ENCODE results near the gene PRG3. TPM values are rescaled to one million over a fixed set of nuclear protein-coding genes. Genes with fewer than 3 reads are reported as not detected.
"Not testable (repeated sequence)": the region's sequence is repeated elsewhere in the genome, so short reads cannot be mapped to it uniquely, and the experiment has no call there.

The PRG3 gene
- total and polyA plus RNA-seq, 2 of the 4 experiments (the other 2 are of a cell fraction): not detected

DNA sequence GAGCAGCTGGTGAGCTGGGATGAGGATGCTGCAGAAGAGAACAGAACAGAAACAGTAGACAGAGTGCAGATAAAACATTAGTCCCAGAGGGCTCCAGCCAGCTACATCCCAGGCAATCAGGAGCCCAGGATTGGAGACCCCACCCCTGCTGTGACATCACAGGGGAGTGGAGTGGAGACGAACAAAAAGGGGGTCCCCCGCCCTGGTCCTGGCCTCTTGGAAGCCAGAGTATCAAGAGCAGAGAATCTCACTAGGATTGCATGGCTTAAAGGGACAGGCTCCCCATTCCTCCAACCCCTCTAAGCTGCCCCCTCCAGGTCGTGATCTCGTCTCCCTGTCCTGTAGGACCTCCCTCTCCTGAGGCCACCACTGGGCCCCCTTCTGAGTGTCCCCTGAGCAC is 42.8 kb downstream of the PRG3 start, which contains the start of gene P2RX3:
P2RX3 (plus strand) TSS at position 211 of the 400 bp plus-strand sequence. CDS start 199 bp downstream, outside the sequence.
- Histone ChIP-seq H3K27me3 (ENCODE audit: control insufficient read depth, insufficient read depth, low read length) (peaks cover 31% of the 10 kb centered on the region), H3K4me1 (ENCODE audit: control insufficient read depth, insufficient read depth, low read length) (peaks cover 8% of the 10 kb centered on the region), H2BK15ac (ENCODE audit: low read depth, low read length) (no peak within 1 kb of the TSS), H2BK20ac (ENCODE audit: low read depth, low read length) (no peak within 1 kb of the TSS), H3K4me3 (ENCODE audit: insufficient read depth, low read depth, low read length) (no peak within 1 kb of the TSS), H3K9me3 (ENCODE audit: control insufficient read depth, insufficient read depth, low read length) (no peaks in the 10 kb centered on the region), H2AFZ (replicated peaks; ENCODE audit: low read length, poor library complexity) (no peak within 1 kb of the TSS), H3K23ac (ENCODE audit: low read depth, low read length) (no peak within 1 kb of the TSS), H3K18ac (ENCODE audit: low read depth, low read length) (no peak within 1 kb of the TSS), H3K14ac (replicated peaks; ENCODE audit: low read depth, low read length) (no peak within 1 kb of the TSS), H4K5ac (ENCODE audit: low read depth, low read length) (no peak within 1 kb of the TSS), H4K8ac (ENCODE audit: low read depth in 2 of 2, low read length in 2 of 2) (no peak within 1 kb of the TSS), H2BK120ac (ENCODE audit: low read depth, low read length) (no peak within 1 kb of the TSS), H4K20me1 (ENCODE audit: insufficient read depth, low read length) (0 out of 2 replicates have a peak, but pooled peaks cover 3% of the 10 kb centered on the region), H3K36me3 (ENCODE audit: control insufficient read depth, insufficient read depth, low read length) (peaks cover 8% of the 10 kb centered on the region), H3K79me1 (ENCODE audit: low read depth in 1 of 2, low read length in 2 of 2) (peaks cover 20 to 31% of the 10 kb centered on the region in 2 experiments), H3K56ac (ENCODE audit: extremely low read depth, insufficient read depth, low read length) (no peak within 1 kb of the TSS), H4K91ac (ENCODE audit: insufficient read depth, low read depth, low read length) (no peak within 1 kb of the TSS), H2AK5ac (ENCODE audit: low read depth, low read length) (no peak within 1 kb of the TSS), H3K27ac (ENCODE audit: insufficient read depth, low read length) (no peak within 1 kb of the TSS), H3K9me1 (ENCODE audit: insufficient read depth, low read length) (peaks cover 11% of the 10 kb centered on the region), H3K4me2 (ENCODE audit: low read depth, low read length) (no peak within 1 kb of the TSS), H2AK9ac (replicated peaks; ENCODE audit: low read depth, low read length, poor library complexity) (no peak within 1 kb of the TSS), H3K4ac (ENCODE audit: low read depth, low read length) (no peak within 1 kb of the TSS), H2BK5ac (ENCODE audit: low read depth, low read length, poor library complexity, severe bottlenecking) (no peak within 1 kb of the TSS), H3K9ac (ENCODE audit: low read depth, low read length) (no peak within 1 kb of the TSS)
- POLR2A ChIA-PET (ENCODE audit: unreplicated experiment): no interaction called here
- WGBS, 2 experiments (ENCODE audit: extremely low coverage in 2 of 2, insufficient read length in 1 of 2): no CpG with 5 or more reads among the region's 4 CpGs
- DNase-seq: no peak
- CTCF ChIA-PET: interaction anchor here (1.1 kb wide), 1 partner anchor 189 kb away, joined by 3 read pairs; no protein-coding TSS in a partner anchor
- in situ Hi-C loops (cut with MboI; ENCODE audit: low sequenced_read_pairs) (no loop called here), dilution Hi-C loops (cut with HindIII; ENCODE audit: low sequenced_read_pairs, unreplicated experiment) (no loop called here), intact Hi-C loops (cut with micrococcal nuclease) (no loop called here)
- no peak for TF ChIP-seq CHD1 (IDR thresholded peaks at IDR 0.05; ENCODE audit: low read depth, low read length)
- no peak for TF ChIP-seq MAFK (IDR thresholded peaks at IDR 0.05; ENCODE audit: low read depth, low read length)
- no peak for ATAC-seq (ENCODE audit: low read depth)
- no TSS peak for BruUV-seq (replicated peaks)

DNA sequence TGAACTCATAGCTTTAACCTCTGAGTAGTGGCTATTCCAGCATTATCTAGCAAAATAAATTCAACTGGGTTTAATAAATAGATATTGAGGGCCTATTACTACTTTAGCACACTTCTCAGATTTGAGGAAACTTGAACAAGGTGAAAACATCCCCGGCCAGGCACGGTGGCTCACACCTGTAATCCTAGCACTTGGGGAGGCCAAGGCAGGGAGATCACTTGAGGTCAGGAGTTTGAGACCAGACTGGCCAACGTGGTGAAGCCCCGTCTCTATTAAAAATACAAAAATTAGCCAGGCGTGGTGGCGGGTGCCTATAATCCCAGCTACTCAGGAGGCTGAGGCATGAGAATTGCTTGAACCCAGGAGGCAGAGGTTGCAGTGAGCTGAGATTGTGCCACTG is 44.1 kb downstream of the PRG3 start:
- peak overlapping the region; percentile 85 to 99; a peak in 3 of 4 replicates for H4K8ac ChIP-seq (ENCODE audit: low read depth in 2 of 2, low read length in 2 of 2)
- peaks cover 31 to 43% of the 10 kb centered on the region in 2 experiments for H3K79me1 ChIP-seq (ENCODE audit: low read depth in 1 of 2, low read length in 2 of 2)
- in situ Hi-C loops (cut with MboI; ENCODE audit: low sequenced_read_pairs); dilution Hi-C loops (cut with HindIII; ENCODE audit: low sequenced_read_pairs, unreplicated experiment); H4K5ac ChIP-seq (ENCODE audit: low read depth, low read length); DNase-seq; H3K4me2 ChIP-seq (ENCODE audit: low read depth, low read length); H2BK20ac ChIP-seq (ENCODE audit: low read depth, low read length); H4K91ac ChIP-seq (ENCODE audit: insufficient read depth, low read depth, low read length); H2AK9ac ChIP-seq (replicated peaks; ENCODE audit: low read depth, low read length, poor library complexity); H3K56ac ChIP-seq (ENCODE audit: extremely low read depth, insufficient read depth, low read length); H3K4ac ChIP-seq (ENCODE audit: low read depth, low read length); H2BK120ac ChIP-seq (ENCODE audit: low read depth, low read length); H3K9me3 ChIP-seq (ENCODE audit: control insufficient read depth, insufficient read depth, low read length); H4K20me1 ChIP-seq (ENCODE audit: insufficient read depth, low read length); ATAC-seq (ENCODE audit: low read depth); POLR2A ChIA-PET (ENCODE audit: unreplicated experiment); H3K23ac ChIP-seq (ENCODE audit: low read depth, low read length); H3K27ac ChIP-seq (ENCODE audit: insufficient read depth, low read length); intact Hi-C loops (cut with micrococcal nuclease); H3K4me1 ChIP-seq (ENCODE audit: control insufficient read depth, insufficient read depth, low read length); H3K9ac ChIP-seq (ENCODE audit: low read depth, low read length); H2BK15ac ChIP-seq (ENCODE audit: low read depth, low read length); H2AK5ac ChIP-seq (ENCODE audit: low read depth, low read length); H3K14ac ChIP-seq (replicated peaks; ENCODE audit: low read depth, low read length); H3K18ac ChIP-seq (ENCODE audit: low read depth, low read length); BruUV-seq (replicated peaks); H2AFZ ChIP-seq (replicated peaks; ENCODE audit: low read length, poor library complexity); H2BK5ac ChIP-seq (ENCODE audit: low read depth, low read length, poor library complexity, severe bottlenecking); H3K4me3 ChIP-seq (ENCODE audit: insufficient read depth, low read depth, low read length): not testable (repeated sequence)
- peaks cover 19% of the 10 kb centered on the region for H3K36me3 ChIP-seq (ENCODE audit: control insufficient read depth, insufficient read depth, low read length)
- 90% methylated on average over 2 of the region's 6 CpGs; no CpG with 5 or more reads in 1 of the 2 experiments for WGBS, 2 experiments (ENCODE audit: extremely low coverage in 2 of 2, insufficient read length in 1 of 2)
- CTCF ChIA-PET: interaction anchor here (2.4 kb wide), 1 partner anchor 9 kb away, joined by 10 read pairs; no protein-coding TSS in a partner anchor
- H3K9me1 ChIP-seq (ENCODE audit: insufficient read depth, low read length): peaks cover 14% of the 10 kb centered on the region
- peaks cover 31% of the 10 kb centered on the region for H3K27me3 ChIP-seq (ENCODE audit: control insufficient read depth, insufficient read depth, low read length)

Measured in IMR-90 (cell line).